RWPE1 (cell line): ENCODE data around the gene ING3.

Source experiments
- CTCF ChIA-PET: fragments of 350-600 bp; sonication (Branson Sonifier 250); formaldehyde crosslinking; extraction: SDS; loops from one replicate; lab custom pipeline; 2021; lab: Yijun Ruan, JAX
- POLR2A ChIA-PET: fragments of 400-600 bp; formaldehyde crosslinking; extraction: SDS; loops from one replicate; lab custom pipeline; 2020; ENCODE audit warnings: antibody characterized with exemption; ENCODE audit not compliant: low non-redundant PET; lab: Yijun Ruan, JAX
- DNase-seq: peaks from one replicate; pipeline ENCODE4 v3.0.0; 2012; ENCODE audit warnings: low spot score
- H3K27ac ChIP-seq: fragments of 450-650 bp; 2 replicates; pipeline ENCODE4 v1.5.1; 2017
- CTCF ChIP-seq: fragments of 450-650 bp; conservative IDR thresholded peaks from 2 replicates; pipeline ENCODE4 v1.5.1; 2017; ENCODE audit warnings: low read depth, mild to moderate bottlenecking

Gene ING3

GRCh38 chr7:120931243-120931642, 19.3 kb upstream of the ING3 start:
- no peak for TF ChIP-seq CTCF
- ChIA-PET POLR2A (no interaction called here), CTCF (no interaction called here)
- no peak for DNase-seq
- no peak overlapping the region for H3K27ac ChIP-seq

- CTCF ChIA-PET, result no interaction called here
- DNase-seq, result no peak
- TF ChIP-seq CTCF, result no peak
- POLR2A ChIA-PET, result interaction anchor here (0.5 kb wide), 1 partner anchor 17 kb away, joined by 6 read pairs; the partner anchor contains the start of gene ING3
- no peak overlapping the region for H3K27ac ChIP-seq
Measured at GRCh38 chr7:120933475-120933874, 17.1 kb upstream of the ING3 start.

- ChIA-PET POLR2A (no interaction called here), CTCF (no interaction called here)
- H3K27ac ChIP-seq, result no peak overlapping the region
- no peak for DNase-seq
- no peak for TF ChIP-seq CTCF
Measured at GRCh38 chr7:120939345-120939744, 11.2 kb upstream of the ING3 start.

- no peak for DNase-seq
- TF ChIP-seq CTCF, result peak; percentile 21; the same call in 1 of the 2 replicates
- H3K27ac ChIP-seq, result no peak overlapping the region
- ChIA-PET POLR2A (no interaction called here), CTCF (interaction anchor here (0.6 kb wide), 2 partner anchors 15 to 1136 kb away, joined by 3 read pairs; no protein-coding TSS in a partner anchor)
Measured at GRCh38 chr7:120941064-120941463, 9.5 kb upstream of the ING3 start.

- POLR2A ChIA-PET, result no interaction called here
- no peak for TF ChIP-seq CTCF
- CTCF ChIA-PET, result interaction anchor here (0.6 kb wide), 1 partner anchor 1136 kb away, joined by 3 read pairs; no protein-coding TSS in a partner anchor
- DNase-seq, result no peak
- H3K27ac ChIP-seq, result no peak overlapping the region
Measured at GRCh38 chr7:120941856-120942255, 8.7 kb upstream of the ING3 start.

- CTCF ChIA-PET, result no interaction called here
- TF ChIP-seq CTCF, result no peak
- no peak for DNase-seq
- POLR2A ChIA-PET, result no interaction called here
- no peak overlapping the region for H3K27ac ChIP-seq
Measured at GRCh38 chr7:120942861-120943260, 7.7 kb upstream of the ING3 start.
